ENCODE data around the gene TNFRSF19.

Gene TNFRSF19

DNA sequence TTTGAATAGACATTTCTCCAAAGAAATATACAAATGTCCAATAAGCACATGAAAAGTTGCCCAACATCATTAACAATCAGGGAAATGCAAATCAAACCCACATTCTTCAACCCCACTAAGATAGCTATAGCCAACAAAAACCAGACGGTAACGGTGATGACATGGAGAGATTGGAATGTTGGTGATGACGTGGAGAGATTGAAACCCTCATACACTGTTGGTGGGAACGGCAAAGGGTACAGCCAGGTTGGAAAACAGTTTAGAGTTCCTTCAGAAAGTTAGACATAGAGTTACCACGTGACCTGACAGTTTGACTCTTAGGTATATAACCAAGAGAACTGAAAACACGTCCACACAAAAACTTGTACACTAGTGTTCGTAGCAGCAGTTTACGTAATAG is 48.1 kb downstream of the TNFRSF19 start:
- Histone ChIP-seq H3K4me3 (replicated peaks; ENCODE audit: low read depth, low read length) (no peak overlapping the region), H3K36me3 (ENCODE audit: control insufficient read depth, insufficient read depth, low read length) (peaks cover 5% of the 10 kb centered on the region), H3K27me3 (replicated peaks; ENCODE audit: control insufficient read depth, insufficient read depth, low read length) (no peaks in the 10 kb centered on the region)
- TF ChIP-seq CTCF (IDR thresholded peaks at IDR 0.05; ENCODE audit: insufficient read depth, low read length, poor library complexity, severe bottlenecking) = no peak
- DNase-seq (ENCODE audit: extremely low read depth, insufficient read length) = no peak

GRCh38 chr13:23619068-23619855 is 49.0 kb downstream of the TNFRSF19 start:
- H3K4me3 ChIP-seq (replicated peaks; ENCODE audit: low read depth, low read length) = no peak overlapping the region
- no peak for DNase-seq (ENCODE audit: extremely low read depth, insufficient read length)
- no peak for TF ChIP-seq CTCF (IDR thresholded peaks at IDR 0.05; ENCODE audit: insufficient read depth, low read length, poor library complexity, severe bottlenecking)
- H3K36me3 ChIP-seq (ENCODE audit: control insufficient read depth, insufficient read depth, low read length) = peaks cover 3% of the 10 kb centered on the region
- no peaks in the 10 kb centered on the region for H3K27me3 ChIP-seq (replicated peaks; ENCODE audit: control insufficient read depth, insufficient read depth, low read length)

DNA sequence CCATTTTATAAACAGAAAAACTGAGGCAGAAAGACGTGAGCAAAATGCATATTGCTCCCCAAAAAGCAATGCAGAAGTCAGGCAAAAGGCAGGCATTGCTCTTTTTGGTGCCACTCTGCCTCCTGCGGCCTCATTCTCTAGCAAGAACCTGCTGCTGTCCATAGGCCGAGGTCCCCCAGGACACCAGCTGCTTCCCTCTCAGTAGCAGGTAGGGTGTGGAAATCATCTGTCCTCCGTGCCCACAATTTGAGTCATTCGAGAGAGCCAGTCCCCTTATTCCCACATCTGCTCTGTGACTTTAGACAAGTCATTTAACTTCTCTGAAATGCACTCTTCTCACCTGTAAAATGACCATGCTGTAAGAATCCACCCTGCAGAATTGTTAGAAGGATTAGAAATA is 50.0 kb downstream of the TNFRSF19 start:
- TF ChIP-seq CTCF (IDR thresholded peaks at IDR 0.05; ENCODE audit: insufficient read depth, low read length, poor library complexity, severe bottlenecking) = no peak
- Histone ChIP-seq H3K4me3 (replicated peaks; ENCODE audit: low read depth, low read length) (no peak overlapping the region), H3K36me3 (ENCODE audit: control insufficient read depth, insufficient read depth, low read length) (peaks cover 3% of the 10 kb centered on the region), H3K27me3 (replicated peaks; ENCODE audit: control insufficient read depth, insufficient read depth, low read length) (no peaks in the 10 kb centered on the region)
- no peak for DNase-seq (ENCODE audit: extremely low read depth, insufficient read length)

GRCh38 chr13:23620613-23621315 is 50.6 kb downstream of the TNFRSF19 start:
- H3K27me3 ChIP-seq (replicated peaks; ENCODE audit: control insufficient read depth, insufficient read depth, low read length) = no peaks in the 10 kb centered on the region
- peaks cover 3% of the 10 kb centered on the region for H3K36me3 ChIP-seq (ENCODE audit: control insufficient read depth, insufficient read depth, low read length)
- DNase-seq (ENCODE audit: extremely low read depth, insufficient read length) = no peak
- no peak overlapping the region for H3K4me3 ChIP-seq (replicated peaks; ENCODE audit: low read depth, low read length)
- no peak for TF ChIP-seq CTCF (IDR thresholded peaks at IDR 0.05; ENCODE audit: insufficient read depth, low read length, poor library complexity, severe bottlenecking)

- H3K4me3 ChIP-seq (replicated peaks; ENCODE audit: low read depth, low read length) = no peak overlapping the region
- no peak for TF ChIP-seq CTCF (IDR thresholded peaks at IDR 0.05; ENCODE audit: insufficient read depth, low read length, poor library complexity, severe bottlenecking)
- H3K27me3 ChIP-seq (replicated peaks; ENCODE audit: control insufficient read depth, insufficient read depth, low read length) = no peaks in the 10 kb centered on the region
- no peak for DNase-seq (ENCODE audit: extremely low read depth, insufficient read length)
- peaks cover 3% of the 10 kb centered on the region for H3K36me3 ChIP-seq (ENCODE audit: control insufficient read depth, insufficient read depth, low read length)
These were observed 51.1 kb downstream of the TNFRSF19 start for GRCh38 chr13:23621316-23621645.

Data from GM06990 (cell line).